Ovary (tissue), 9 donors: ENCODE data around the gene IFT80. TPM values are rescaled to one million over a fixed set of nuclear protein-coding genes. Genes with fewer than 3 reads are reported as not detected.

Source experiments
- DNase-seq, 5 donors: peaks; one replicate each; pipeline ENCODE4 v3.0.0-alpha.2; 2019 to 2020
- H3K27ac ChIP-seq, 2 donors: fragments of 200-600 bp; one replicate each; pipeline versions ENCODE4 v1.5.1 to v1.8.0; 2019 to 2022
- H3K27me3 ChIP-seq: fragments of 200-600 bp; one replicate; pipeline ENCODE4 v1.8.0; 2022
- H3K36me3 ChIP-seq: fragments of 200-600 bp; sonication (generic); one replicate; pipeline ENCODE4 v1.5.1; 2019
- H3K4me1 ChIP-seq: one replicate; pipeline ENCODE4 v1.8.1; 2013; ENCODE audit warnings: mild to moderate bottlenecking, moderate library complexity; ENCODE audit not compliant: insufficient read depth
- H3K4me3 ChIP-seq: fragments of 200-600 bp; sonication (generic); one replicate; pipeline ENCODE4 v1.5.1; 2017
- H3K9me3 ChIP-seq, 2 donors: fragments of 200-600 bp in 1 of 2; sonication (generic) in 1 of 2; one replicate each; pipeline versions ENCODE4 v1.5.1 to v1.8.1; 2013 to 2019; ENCODE audit warnings: mild to moderate bottlenecking in 1 of 2, moderate library complexity in 1 of 2
- EP300 ChIP-seq: sonication (generic); formaldehyde crosslinking; IDR thresholded peaks from one replicate; pipeline ENCODE4 v1.6.1; 2017; ENCODE audit warnings: antibody characterized with exemption
- POLR2A ChIP-seq: fragments of 450-650 bp; IDR thresholded peaks from one replicate; pipeline ENCODE4 v1.6.1; 2017; ENCODE audit warnings: antibody characterized with exemption, mild to moderate bottlenecking, moderate library complexity
- WGBS, 3 donors: extraction: QIAGEN DNeasy Blood & Tissue Kit in 1 of 3; methylation state at CpG; one replicate each; pipeline versions ENCODE4 v1.1.5 to v1.1.7; 2013 to 2017; 5-methylcytosine and 5-hydroxymethylcytosine counted together
- intact Hi-C, 4 donors: fragments of 100-400 bp; cut with DNase I; formaldehyde crosslinking; loops; one replicate each; pipeline versions ENCODE4 v1.11.0 to v1.15.1; 2022 to 2023
- polyA plus RNA-seq, 2 donors: library from polyadenylated mRNA; stranded (reverse); fragments of 200-250 nt in 1 of 2; fragments of 350-450 nt in 1 of 2; fragmentation: Illumina TruSeq in 1 of 2; extraction: RNeasy Lipid Tissue Mini Kit (QIAGEN cat#74804) in 1 of 2; gene quantifications; one replicate each; pipeline ENCODE4 v1.2.3, GENCODE V29; 2013 to 2014
- total RNA-seq, 7 donors: library from RNA; depleted of rRNA in 2 of 7; stranded (reverse); fragments of >200 nt in 2 of 7; fragmentation: NEBNext Ultra II Directional in 3 of 7; extraction: Animal tissue kit (Norgen Biotek cat#: 25700) in 3 of 7; gene quantifications; one replicate each; pipeline versions ENCODE4 v1.1.0 to v1.2.4, GENCODE V29; 2016 to 2023
- TF ChIP-seq, protein P1 (sequence below), 3 donors: fragments of 450-650 bp in 2 of 3; fragments of 200-600 bp in 1 of 3; IDR thresholded peaks; one replicate each; pipeline versions ENCODE4 v1.5.1 to v1.8.0; 2016 to 2022; ENCODE audit warnings: antibody characterized with exemption in 3 of 3, mild to moderate bottlenecking in 1 of 3
- donor health status: DM: no; HTN: no; CAD: no; lungs with moderate emphysema.
- donor health status: DM: no; HTN: no; CAD: no.
- donor health status: Bipolar disorder and iron deficiency.
- donor health status: DM: yes; HTN: yes; CAD: no.
- donor health status: DM: no; HTN: no; CAD: no.
- donor health status: DM: yes; HTN: yes; CAD: no.

The IFT80 gene
- total and polyA plus RNA-seq, 9 donors = 16.8 to 39.6 (median 28.8) TPM

DNA sequence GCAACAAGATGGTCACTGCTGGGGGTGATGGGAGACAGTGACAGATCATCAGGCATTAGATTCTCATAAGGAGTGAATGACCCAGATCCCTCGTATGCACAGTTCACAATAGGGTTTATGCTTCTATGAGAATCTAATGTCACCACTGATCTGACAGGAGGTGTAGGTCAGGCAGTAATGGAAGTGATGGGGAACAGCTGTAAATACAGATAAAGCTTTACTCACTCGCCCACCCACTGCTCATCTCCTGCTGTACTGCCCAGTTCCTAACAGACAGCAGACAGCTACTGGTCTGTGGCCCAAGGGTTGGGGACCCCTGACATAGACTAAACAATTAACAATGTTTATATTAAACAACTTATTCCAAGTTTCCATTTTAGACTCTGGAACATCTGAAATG lies 25.4 kb downstream of the IFT80 start:
- Histone ChIP-seq H3K27me3 (no peaks in the 10 kb centered on the region), H3K36me3 (no peaks in the 10 kb centered on the region), H3K4me3 (no peak overlapping the region), H3K9me3 (no peaks in the 10 kb centered on the region), H3K4me1 (no peaks in the 10 kb centered on the region), H3K27ac (no peak overlapping the region)
- intact Hi-C loops = no loop called here
- no peak for DNase-seq
- WGBS, 3 donors = 89 to 92% (median 89%) methylated on average over 2 of the region's 2 CpGs
- TF ChIP-seq, protein P1, sequence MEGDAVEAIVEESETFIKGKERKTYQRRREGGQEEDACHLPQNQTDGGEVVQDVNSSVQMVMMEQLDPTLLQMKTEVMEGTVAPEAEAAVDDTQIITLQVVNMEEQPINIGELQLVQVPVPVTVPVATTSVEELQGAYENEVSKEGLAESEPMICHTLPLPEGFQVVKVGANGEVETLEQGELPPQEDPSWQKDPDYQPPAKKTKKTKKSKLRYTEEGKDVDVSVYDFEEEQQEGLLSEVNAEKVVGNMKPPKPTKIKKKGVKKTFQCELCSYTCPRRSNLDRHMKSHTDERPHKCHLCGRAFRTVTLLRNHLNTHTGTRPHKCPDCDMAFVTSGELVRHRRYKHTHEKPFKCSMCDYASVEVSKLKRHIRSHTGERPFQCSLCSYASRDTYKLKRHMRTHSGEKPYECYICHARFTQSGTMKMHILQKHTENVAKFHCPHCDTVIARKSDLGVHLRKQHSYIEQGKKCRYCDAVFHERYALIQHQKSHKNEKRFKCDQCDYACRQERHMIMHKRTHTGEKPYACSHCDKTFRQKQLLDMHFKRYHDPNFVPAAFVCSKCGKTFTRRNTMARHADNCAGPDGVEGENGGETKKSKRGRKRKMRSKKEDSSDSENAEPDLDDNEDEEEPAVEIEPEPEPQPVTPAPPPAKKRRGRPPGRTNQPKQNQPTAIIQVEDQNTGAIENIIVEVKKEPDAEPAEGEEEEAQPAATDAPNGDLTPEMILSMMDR (IDR thresholded peaks at IDR 0.05) = no peak
- TF ChIP-seq POLR2A (no peak), EP300 (no peak)

DNA sequence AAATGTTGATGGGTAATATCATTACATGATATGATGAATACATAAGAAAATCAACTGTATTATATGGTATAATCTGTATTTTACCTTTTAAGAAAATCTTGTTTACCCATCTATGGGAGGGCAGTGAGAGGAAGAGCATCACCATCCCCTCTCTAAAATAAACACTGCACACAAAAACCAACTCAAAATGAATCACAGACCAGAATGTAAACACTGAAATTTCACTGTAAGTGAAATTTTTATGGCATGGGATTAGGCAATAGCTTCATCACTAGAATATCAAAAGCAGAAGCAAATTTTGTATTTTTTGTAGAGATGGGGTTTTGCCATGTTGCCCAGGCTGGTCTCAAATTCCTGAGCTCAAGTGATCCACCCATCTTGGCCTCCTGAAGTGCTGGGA lies 26.2 kb downstream of the IFT80 start:
- no peaks in the 10 kb centered on the region for H3K36me3 ChIP-seq
- H3K9me3 ChIP-seq = no peaks in the 10 kb centered on the region
- no peaks in the 10 kb centered on the region for H3K4me1 ChIP-seq
- no peak overlapping the region for H3K4me3 ChIP-seq
- intact Hi-C loops = no loop called here
- no peak for DNase-seq
- no peak overlapping the region for H3K27ac ChIP-seq
- TF ChIP-seq EP300 (no peak), POLR2A (no peak)
- TF ChIP-seq, protein P1 (IDR thresholded peaks at IDR 0.05) = no peak
- H3K27me3 ChIP-seq = no peaks in the 10 kb centered on the region

DNA sequence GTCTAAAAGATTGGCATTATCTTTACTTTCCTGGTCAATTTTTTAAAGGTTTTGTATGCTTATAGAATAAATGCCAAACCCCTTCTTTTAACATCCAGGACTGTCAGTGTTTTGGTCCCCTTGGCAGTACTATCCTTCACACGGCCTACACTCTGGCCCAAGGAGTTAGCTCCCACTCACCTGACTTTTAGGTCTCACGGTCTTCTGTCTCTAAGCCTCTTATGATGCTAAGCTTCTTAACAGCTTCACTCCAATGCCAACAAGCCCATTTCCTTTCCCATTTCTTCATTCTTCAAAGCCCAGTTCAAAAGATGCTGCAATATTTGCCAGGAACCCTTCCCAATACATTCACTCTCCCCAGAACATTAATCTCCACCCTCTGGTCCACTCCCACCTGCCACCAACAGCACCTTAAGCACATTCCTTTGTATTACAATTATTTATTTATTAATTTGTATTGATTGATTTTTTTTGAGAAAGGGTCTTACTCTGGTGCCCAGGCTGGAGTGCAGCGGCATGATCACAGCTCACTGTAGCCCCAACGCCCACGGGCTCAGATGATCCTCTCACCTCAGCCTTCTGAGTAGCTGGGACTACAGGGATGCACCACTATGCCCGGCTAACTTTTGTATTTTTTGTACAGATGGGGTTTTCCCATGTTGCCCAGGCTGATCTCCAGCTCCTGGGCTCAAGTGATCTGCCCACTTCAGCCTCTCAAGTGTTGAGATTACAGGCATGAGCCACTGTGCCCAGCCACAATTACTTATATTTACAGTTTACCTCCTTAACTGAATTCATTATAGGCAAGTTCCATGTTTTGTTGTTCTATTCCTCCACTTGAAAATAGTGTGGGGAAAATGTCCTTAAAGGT lies 27.8 kb downstream of the IFT80 start:
- Histone ChIP-seq H3K27ac (no peak overlapping the region), H3K4me1 (no peaks in the 10 kb centered on the region), H3K4me3 (no peak overlapping the region), H3K27me3 (no peaks in the 10 kb centered on the region), H3K9me3 (no peaks in the 10 kb centered on the region), H3K36me3 (no peaks in the 10 kb centered on the region)
- 97 to 98% (median 97%) methylated on average over 6 of the region's 6 CpGs for WGBS, 3 donors
- DNase-seq = no peak
- TF ChIP-seq EP300 (no peak), POLR2A (no peak)
- TF ChIP-seq, protein P1 (IDR thresholded peaks at IDR 0.05) = no peak
- intact Hi-C loops = no loop called here

DNA sequence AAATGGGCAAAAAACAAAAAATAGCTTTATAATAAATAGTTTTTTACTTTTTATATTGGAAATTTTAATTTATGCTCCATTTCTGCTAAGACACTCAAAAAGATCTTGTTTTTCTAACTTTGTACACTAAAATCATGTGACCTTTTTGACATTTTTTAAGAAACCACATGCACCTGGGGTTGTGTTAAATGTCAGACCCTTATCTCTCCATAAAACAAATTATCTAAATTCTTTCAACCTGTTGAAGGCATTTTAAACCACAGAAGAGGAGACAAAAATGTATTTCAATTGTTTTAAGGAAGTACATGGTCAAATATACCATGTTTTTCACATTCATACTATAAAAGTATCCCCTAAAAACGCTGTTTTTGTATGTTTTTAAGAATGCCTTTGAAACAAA lies 29.2 kb downstream of the IFT80 start:
- TF ChIP-seq POLR2A = no peak
- TF ChIP-seq, protein P1 (IDR thresholded peaks at IDR 0.05) = no peak
- no peak for TF ChIP-seq EP300
- Histone ChIP-seq H3K36me3 (no peaks in the 10 kb centered on the region), H3K27me3 (no peaks in the 10 kb centered on the region), H3K4me1 (no peaks in the 10 kb centered on the region), H3K9me3 (no peaks in the 10 kb centered on the region), H3K4me3 (no peak overlapping the region), H3K27ac (no peak overlapping the region)
- WGBS, 3 donors = 79 to 83% (median 83%) methylated on average over 1 of the region's 1 CpG
- no peak for DNase-seq
- intact Hi-C loops = no loop called here
